ENCODE data around the gene SOBP. TPM values are rescaled to one million over a fixed set of nuclear protein-coding genes. Genes with fewer than 3 reads are reported as not detected.

Gene SOBP
- total RNA-seq, 1 experiment from 2014 or later, result 10.1 TPM

DNA sequence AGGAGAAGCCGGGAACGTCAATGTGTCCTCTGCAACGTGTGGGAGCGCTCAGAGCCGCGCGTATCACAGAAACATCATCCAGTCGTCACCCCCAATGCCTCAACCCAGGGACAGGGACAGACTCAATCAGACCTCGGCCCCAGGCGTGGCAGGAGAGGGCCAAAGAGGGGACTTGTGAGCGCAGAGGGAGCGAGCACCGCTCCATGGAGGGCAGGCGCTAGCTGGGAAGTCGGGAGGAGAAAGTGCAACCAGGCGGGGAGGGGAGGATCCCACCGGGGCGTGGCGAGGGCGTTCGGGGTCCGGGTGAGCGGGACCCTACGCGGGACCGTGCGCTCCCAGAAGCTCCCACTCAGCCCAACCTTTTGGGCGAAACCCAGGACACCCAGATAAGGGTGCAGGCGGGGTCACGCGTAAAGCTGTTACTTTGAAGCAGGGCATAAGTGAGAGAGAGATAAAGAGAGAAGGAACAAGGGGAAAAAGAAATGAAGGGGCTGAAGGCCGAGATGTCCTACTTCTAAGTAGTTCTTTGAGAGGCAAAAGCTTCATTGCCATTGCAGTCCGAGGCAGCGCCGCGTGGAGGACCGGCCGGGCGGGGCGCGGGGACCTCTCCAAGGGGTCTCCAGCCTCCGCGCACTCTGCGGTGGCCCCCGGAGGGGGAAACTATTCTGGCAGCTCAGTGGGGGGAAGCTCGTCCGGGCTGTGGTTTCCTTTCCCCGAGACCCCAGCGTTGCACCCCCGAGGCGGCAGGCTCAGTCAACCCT, 862 bp upstream of the SOBP start (continued):
- TF ChIP-seq ZNF138 (CRISPR knock-in tag; conservative IDR thresholded peaks at IDR 0.05) (0 out of 2 replicates have a peak, but pooled peaks have one; percentile 36), CDX4 (CRISPR knock-in tag; IDR thresholded peaks at IDR 0.05; ENCODE audit: borderline replicate concordance) (no peak), FOXP1 (CRISPR knock-in tag; IDR thresholded peaks at IDR 0.05; ENCODE audit: borderline replicate concordance) (peak; percentile 63; the same call in 1 of the 2 replicates), ZNF281 (CRISPR knock-in tag; IDR thresholded peaks at IDR 0.05) (no peak), MLX (CRISPR knock-in tag; IDR thresholded peaks at IDR 0.05) (no peak), ZBTB21 (CRISPR knock-in tag; IDR thresholded peaks at IDR 0.05; ENCODE audit: borderline replicate concordance) (0 out of 2 replicates have a peak, but pooled peaks have one; percentile 35), ZMAT4 (CRISPR knock-in tag; IDR thresholded peaks at IDR 0.05) (no peak), MXD4 (CRISPR knock-in tag; IDR thresholded peaks at IDR 0.05; ENCODE audit: borderline replicate concordance) (no peak), AFF4 (CRISPR knock-in tag; IDR thresholded peaks at IDR 0.05; ENCODE audit: borderline replicate concordance) (no peak), KAT7 (CRISPR knock-in tag; IDR thresholded peaks at IDR 0.05; ENCODE audit: borderline replicate concordance) (peak; percentile 80; the same call in 1 of the 2 replicates), RORB (CRISPR knock-in tag; IDR thresholded peaks at IDR 0.05) (no peak), ZNF219 (CRISPR knock-in tag; IDR thresholded peaks at IDR 0.05; ENCODE audit: borderline replicate concordance) (peak; percentile 21; the same call in 1 of the 2 replicates), CREB1 (CRISPR knock-in tag; IDR thresholded peaks at IDR 0.05) (0 out of 2 replicates have a peak, but pooled peaks have one; percentile 45)
- TF ChIP-seq, protein P1, sequence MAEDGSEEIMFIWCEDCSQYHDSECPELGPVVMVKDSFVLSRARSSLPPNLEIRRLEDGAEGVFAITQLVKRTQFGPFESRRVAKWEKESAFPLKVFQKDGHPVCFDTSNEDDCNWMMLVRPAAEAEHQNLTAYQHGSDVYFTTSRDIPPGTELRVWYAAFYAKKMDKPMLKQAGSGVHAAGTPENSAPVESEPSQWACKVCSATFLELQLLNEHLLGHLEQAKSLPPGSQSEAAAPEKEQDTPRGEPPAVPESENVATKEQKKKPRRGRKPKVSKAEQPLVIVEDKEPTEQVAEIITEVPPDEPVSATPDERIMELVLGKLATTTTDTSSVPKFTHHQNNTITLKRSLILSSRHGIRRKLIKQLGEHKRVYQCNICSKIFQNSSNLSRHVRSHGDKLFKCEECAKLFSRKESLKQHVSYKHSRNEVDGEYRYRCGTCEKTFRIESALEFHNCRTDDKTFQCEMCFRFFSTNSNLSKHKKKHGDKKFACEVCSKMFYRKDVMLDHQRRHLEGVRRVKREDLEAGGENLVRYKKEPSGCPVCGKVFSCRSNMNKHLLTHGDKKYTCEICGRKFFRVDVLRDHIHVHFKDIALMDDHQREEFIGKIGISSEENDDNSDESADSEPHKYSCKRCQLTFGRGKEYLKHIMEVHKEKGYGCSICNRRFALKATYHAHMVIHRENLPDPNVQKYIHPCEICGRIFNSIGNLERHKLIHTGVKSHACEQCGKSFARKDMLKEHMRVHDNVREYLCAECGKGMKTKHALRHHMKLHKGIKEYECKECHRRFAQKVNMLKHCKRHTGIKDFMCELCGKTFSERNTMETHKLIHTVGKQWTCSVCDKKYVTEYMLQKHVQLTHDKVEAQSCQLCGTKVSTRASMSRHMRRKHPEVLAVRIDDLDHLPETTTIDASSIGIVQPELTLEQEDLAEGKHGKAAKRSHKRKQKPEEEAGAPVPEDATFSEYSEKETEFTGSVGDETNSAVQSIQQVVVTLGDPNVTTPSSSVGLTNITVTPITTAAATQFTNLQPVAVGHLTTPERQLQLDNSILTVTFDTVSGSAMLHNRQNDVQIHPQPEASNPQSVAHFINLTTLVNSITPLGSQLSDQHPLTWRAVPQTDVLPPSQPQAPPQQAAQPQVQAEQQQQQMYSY (CRISPR knock-in tag; IDR thresholded peaks at IDR 0.05), result no peak
- TF ChIP-seq, protein P2, sequence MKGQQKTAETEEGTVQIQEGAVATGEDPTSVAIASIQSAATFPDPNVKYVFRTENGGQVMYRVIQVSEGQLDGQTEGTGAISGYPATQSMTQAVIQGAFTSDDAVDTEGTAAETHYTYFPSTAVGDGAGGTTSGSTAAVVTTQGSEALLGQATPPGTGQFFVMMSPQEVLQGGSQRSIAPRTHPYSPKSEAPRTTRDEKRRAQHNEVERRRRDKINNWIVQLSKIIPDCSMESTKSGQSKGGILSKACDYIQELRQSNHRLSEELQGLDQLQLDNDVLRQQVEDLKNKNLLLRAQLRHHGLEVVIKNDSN (CRISPR knock-in tag; IDR thresholded peaks at IDR 0.05), result no peak
- TF ChIP-seq, protein P3, sequence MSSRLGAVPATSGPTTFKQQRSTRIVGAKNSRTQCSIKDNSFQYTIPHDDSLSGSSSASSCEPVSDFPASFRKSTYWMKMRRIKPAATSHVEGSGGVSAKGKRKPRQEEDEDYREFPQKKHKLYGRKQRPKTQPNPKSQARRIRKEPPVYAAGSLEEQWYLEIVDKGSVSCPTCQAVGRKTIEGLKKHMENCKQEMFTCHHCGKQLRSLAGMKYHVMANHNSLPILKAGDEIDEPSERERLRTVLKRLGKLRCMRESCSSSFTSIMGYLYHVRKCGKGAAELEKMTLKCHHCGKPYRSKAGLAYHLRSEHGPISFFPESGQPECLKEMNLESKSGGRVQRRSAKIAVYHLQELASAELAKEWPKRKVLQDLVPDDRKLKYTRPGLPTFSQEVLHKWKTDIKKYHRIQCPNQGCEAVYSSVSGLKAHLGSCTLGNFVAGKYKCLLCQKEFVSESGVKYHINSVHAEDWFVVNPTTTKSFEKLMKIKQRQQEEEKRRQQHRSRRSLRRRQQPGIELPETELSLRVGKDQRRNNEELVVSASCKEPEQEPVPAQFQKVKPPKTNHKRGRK (CRISPR knock-in tag; IDR thresholded peaks at IDR 0.05; ENCODE audit: borderline replicate concordance), result no peak
- TF ChIP-seq, protein P4, sequence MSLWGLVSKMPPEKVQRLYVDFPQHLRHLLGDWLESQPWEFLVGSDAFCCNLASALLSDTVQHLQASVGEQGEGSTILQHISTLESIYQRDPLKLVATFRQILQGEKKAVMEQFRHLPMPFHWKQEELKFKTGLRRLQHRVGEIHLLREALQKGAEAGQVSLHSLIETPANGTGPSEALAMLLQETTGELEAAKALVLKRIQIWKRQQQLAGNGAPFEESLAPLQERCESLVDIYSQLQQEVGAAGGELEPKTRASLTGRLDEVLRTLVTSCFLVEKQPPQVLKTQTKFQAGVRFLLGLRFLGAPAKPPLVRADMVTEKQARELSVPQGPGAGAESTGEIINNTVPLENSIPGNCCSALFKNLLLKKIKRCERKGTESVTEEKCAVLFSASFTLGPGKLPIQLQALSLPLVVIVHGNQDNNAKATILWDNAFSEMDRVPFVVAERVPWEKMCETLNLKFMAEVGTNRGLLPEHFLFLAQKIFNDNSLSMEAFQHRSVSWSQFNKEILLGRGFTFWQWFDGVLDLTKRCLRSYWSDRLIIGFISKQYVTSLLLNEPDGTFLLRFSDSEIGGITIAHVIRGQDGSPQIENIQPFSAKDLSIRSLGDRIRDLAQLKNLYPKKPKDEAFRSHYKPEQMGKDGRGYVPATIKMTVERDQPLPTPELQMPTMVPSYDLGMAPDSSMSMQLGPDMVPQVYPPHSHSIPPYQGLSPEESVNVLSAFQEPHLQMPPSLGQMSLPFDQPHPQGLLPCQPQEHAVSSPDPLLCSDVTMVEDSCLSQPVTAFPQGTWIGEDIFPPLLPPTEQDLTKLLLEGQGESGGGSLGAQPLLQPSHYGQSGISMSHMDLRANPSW (CRISPR knock-in tag; conservative IDR thresholded peaks at IDR 0.05; ENCODE audit: low read depth), result no peak
- TF ChIP-seq, protein P5, sequence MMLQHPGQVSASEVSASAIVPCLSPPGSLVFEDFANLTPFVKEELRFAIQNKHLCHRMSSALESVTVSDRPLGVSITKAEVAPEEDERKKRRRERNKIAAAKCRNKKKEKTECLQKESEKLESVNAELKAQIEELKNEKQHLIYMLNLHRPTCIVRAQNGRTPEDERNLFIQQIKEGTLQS (CRISPR knock-in tag; conservative IDR thresholded peaks at IDR 0.05), result no peak

All from WTC11 (cell line).